Activated CD4-positive, alpha-beta T cell treated with anti-CD3 and anti-CD28 coated beads for 36 hours (primary cell): ENCODE data around the gene MSANTD1. TPM values are rescaled to one million over a fixed set of nuclear protein-coding genes. Genes with fewer than 3 reads are reported as not detected.

Experiments used
- ATAC-seq: fragments of 200-7000 bp; cut with Tn5 transposase; one replicate; pipeline ENCODE4 v1.10.0; 2021; ENCODE audit warnings: mild to moderate bottlenecking, moderate library complexity
- CTCF ChIA-PET: fragments of 350-600 bp; sonication (Branson Sonifier 250); formaldehyde crosslinking; loops from one replicate; lab custom pipeline; 2021; ENCODE audit warnings: antibody characterized with exemption; lab: Charles Lee
- POLR2A ChIA-PET: fragments of 350-600 bp; sonication (Branson Sonifier 250); formaldehyde crosslinking; loops from one replicate; lab custom pipeline; 2021; ENCODE audit warnings: antibody characterized with exemption, inconsistent platforms; lab: Charles Lee
- DNase-seq: peaks from one replicate; pipeline ENCODE4 v3.0.0-alpha.2; 2020
- H3K27ac Mint-ChIP-seq: one replicate; pipeline ENCODE4 v1.8.0; 2021; ENCODE audit warnings: mixed read lengths
- H3K27me3 Mint-ChIP-seq: one replicate; pipeline ENCODE4 v1.8.0; 2021; ENCODE audit warnings: mixed read lengths
- H3K36me3 Mint-ChIP-seq: one replicate; pipeline ENCODE4 v1.8.0; 2021; ENCODE audit warnings: low read depth, mixed read lengths
- H3K4me1 Mint-ChIP-seq: one replicate; pipeline ENCODE4 v1.8.0; 2021; ENCODE audit warnings: mixed read lengths
- H3K4me3 Mint-ChIP-seq: one replicate; pipeline ENCODE4 v1.8.0; 2021; ENCODE audit warnings: mild to moderate bottlenecking, moderate library complexity, mixed read lengths
- H3K9me3 Mint-ChIP-seq: one replicate; pipeline ENCODE4 v1.8.0; 2021; ENCODE audit warnings: low read depth, mixed read lengths
- intact Hi-C, 2 experiments: fragments of 100-400 bp; cut with DNase I in 1 of 2; cut with micrococcal nuclease in 1 of 2; formaldehyde crosslinking; loops; one replicate each; pipeline versions ENCODE4 v1.14.2 to v1.15.1; 2022 to 2024; cut with DNase I, micrococcal nuclease
- total RNA-seq, 2 experiments: library from RNA; stranded (reverse); gene quantifications; one replicate each; pipeline ENCODE4 v1.2.3, GENCODE V29; 2021

MSANTD1 gene
- total RNA-seq, 2 experiments from 2014 or later: 0.46 to 0.69 TPM

- intact Hi-C loops: no loop called here
- Mint-ChIP-seq H3K4me3 (no peak overlapping the region), H3K4me1 (no peaks in the 10 kb centered on the region), H3K27ac (no peak overlapping the region), H3K9me3 (no peaks in the 10 kb centered on the region), H3K27me3 (no peaks in the 10 kb centered on the region), H3K36me3 (no peaks in the 10 kb centered on the region)
- ChIA-PET POLR2A (no interaction called here), CTCF (no interaction called here)
- no peak for DNase-seq
- no peak for ATAC-seq
Observed at GRCh38 chr4:3261411-3262207, 12.7 kb downstream of the MSANTD1 start.

- Mint-ChIP-seq H3K36me3 (no peaks in the 10 kb centered on the region), H3K27me3 (no peaks in the 10 kb centered on the region), H3K9me3 (no peaks in the 10 kb centered on the region), H3K27ac (no peak overlapping the region), H3K4me1 (no peaks in the 10 kb centered on the region), H3K4me3 (no peak overlapping the region)
- ATAC-seq (no peak), DNase-seq (no peak)
- ChIA-PET CTCF (no interaction called here), POLR2A (no interaction called here)
- intact Hi-C loops: no loop called here
Observed at GRCh38 chr4:3262208-3263052, 13.5 kb downstream of the MSANTD1 start.

- Mint-ChIP-seq H3K4me3 (no peak overlapping the region), H3K36me3 (no peaks in the 10 kb centered on the region), H3K9me3 (no peaks in the 10 kb centered on the region), H3K27ac (no peak overlapping the region), H3K27me3 (no peaks in the 10 kb centered on the region), H3K4me1 (no peaks in the 10 kb centered on the region)
- no peak for DNase-seq
- intact Hi-C loops: no loop called here
- ATAC-seq: no peak
- CTCF ChIA-PET: interaction anchor here (0.5 kb wide), 1 partner anchor 106 kb away, joined by 3 read pairs; no protein-coding TSS in a partner anchor
- POLR2A ChIA-PET: no interaction called here
Observed at GRCh38 chr4:3263053-3263875, 14.3 kb downstream of the MSANTD1 start.

- Mint-ChIP-seq H3K27ac (no peak overlapping the region), H3K27me3 (no peaks in the 10 kb centered on the region), H3K4me3 (no peak overlapping the region), H3K9me3 (no peaks in the 10 kb centered on the region), H3K36me3 (no peaks in the 10 kb centered on the region), H3K4me1 (no peaks in the 10 kb centered on the region)
- ChIA-PET POLR2A (no interaction called here), CTCF (interaction anchor here (0.5 kb wide), 1 partner anchor 105 kb away, joined by 3 read pairs; no protein-coding TSS in a partner anchor)
- intact Hi-C loops: no loop called here
- ATAC-seq (no peak), DNase-seq (no peak)
Observed at GRCh38 chr4:3263876-3264193, 14.9 kb downstream of the MSANTD1 start.

DNA sequence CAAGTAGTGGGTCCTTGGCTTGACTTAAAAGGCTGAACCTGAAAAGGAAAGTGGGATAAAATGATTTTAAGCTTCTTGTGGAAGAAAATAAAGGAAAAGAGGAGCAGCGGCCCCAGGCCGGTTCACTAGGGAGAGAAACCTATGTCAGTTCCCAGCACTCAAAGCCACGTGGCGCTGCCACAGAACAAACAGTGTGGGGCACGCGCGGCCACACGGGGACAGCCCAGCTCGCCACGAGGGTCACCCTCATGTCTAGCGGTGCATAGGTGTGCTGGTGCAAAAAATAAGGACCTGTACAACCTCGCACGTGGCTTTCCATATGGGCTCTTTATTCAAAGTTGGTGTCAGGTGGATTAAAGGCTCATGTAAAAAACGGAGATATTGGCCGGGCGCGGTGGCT lies 17.1 kb downstream of the MSANTD1 start:
- ATAC-seq: no peak
- POLR2A ChIA-PET: no interaction called here
- intact Hi-C loops: no loop called here
- DNase-seq: no peak
- H3K36me3 Mint-ChIP-seq: no peaks in the 10 kb centered on the region
- no peaks in the 10 kb centered on the region for H3K9me3 Mint-ChIP-seq
- no peaks in the 10 kb centered on the region for H3K4me1 Mint-ChIP-seq
- no peak overlapping the region for H3K4me3 Mint-ChIP-seq
- H3K27me3 Mint-ChIP-seq: no peaks in the 10 kb centered on the region
- CTCF ChIA-PET: no interaction called here
- no peak overlapping the region for H3K27ac Mint-ChIP-seq

DNA sequence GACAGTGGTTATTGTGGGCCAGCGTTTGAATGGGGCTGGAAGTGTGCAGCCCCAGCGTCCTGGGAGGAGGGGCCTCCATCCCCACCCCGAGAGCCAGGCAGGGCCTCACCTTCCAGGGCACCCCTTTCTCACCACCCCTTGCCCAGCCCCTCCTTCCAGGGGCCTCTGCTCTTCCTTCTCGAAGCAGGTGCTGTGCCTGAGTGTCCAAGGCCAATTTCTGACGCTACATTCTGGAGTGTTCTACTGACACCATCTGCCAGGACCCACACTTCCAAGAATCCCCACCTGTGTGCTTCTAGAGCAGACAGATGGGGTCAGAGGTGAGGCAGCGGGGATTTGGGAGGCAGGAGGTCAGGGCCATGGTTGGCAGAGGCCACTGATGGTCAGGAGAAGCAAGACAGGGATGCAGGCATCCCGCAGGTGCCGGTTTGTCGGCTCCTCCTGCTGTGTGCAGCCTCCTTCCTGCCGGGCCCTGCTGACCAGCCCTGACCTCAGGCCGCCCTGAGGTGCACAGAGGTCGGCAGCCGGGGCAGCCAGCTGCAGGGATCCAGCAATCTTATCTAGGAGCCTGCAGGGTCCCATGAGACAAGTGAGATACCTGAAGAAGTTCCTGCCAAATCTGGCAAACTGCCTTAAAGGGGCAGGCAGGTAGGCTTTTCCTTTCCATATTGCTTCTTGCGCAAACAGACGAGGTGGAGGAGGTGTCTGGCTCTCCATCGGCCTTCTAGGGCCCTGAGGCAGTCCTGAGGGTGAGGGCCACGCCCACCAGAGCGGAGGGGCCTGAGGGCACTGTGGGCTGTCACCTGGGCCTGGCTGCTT lies 18.8 kb downstream of the MSANTD1 start:
- CTCF ChIA-PET: no interaction called here
- POLR2A ChIA-PET: interaction anchor here (0.6 kb wide), 1 partner anchor 15 kb away, joined by 4 read pairs; no protein-coding TSS in a partner anchor
- intact Hi-C loops: no loop called here
- Mint-ChIP-seq H3K27me3 (no peaks in the 10 kb centered on the region), H3K9me3 (no peaks in the 10 kb centered on the region), H3K4me3 (no peak overlapping the region), H3K4me1 (no peaks in the 10 kb centered on the region), H3K27ac (no peak overlapping the region), H3K36me3 (no peaks in the 10 kb centered on the region)
- DNase-seq (no peak), ATAC-seq (no peak)

DNA sequence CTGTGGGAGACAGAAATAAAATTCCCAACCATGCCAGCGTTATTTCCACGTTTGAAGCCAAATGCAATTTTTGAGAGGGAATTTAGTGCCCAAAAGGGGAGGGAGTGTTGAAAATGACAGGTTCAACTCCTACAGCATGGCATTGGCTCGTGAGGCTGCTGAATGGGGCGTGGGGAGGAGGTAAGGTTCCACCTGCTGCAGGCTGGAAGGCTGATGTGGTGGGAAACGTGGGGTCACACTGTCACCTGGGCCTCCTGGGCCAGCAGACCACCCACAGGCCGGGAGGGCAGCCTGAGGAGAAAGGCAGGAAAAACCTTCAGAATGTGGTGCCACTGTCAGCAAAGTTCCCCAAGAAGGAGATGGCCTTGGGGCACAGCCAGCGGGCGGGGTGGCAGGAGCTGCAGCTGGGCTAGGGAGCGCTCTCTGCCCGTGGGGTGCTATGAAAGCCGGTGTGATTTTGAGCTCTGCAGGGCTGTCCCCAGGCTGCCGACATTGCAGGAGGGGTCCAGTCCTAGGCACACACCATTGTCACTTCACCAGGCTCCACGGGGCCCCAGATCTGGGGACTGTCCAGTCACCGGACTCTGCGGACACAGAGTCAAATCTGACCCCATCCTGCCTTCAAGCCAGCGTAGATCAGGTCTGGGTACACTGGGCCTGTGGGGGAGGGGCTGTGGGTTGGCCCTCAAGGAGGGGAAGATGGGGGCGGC lies 19.6 kb downstream of the MSANTD1 start:
- Mint-ChIP-seq H3K4me3 (no peak overlapping the region), H3K9me3 (peaks cover 2% of the 10 kb centered on the region), H3K27me3 (no peaks in the 10 kb centered on the region), H3K36me3 (no peaks in the 10 kb centered on the region), H3K27ac (no peak overlapping the region), H3K4me1 (no peaks in the 10 kb centered on the region)
- intact Hi-C loops: no loop called here
- POLR2A ChIA-PET: no interaction called here
- CTCF ChIA-PET: no interaction called here
- ATAC-seq (no peak), DNase-seq (no peak)

DNA sequence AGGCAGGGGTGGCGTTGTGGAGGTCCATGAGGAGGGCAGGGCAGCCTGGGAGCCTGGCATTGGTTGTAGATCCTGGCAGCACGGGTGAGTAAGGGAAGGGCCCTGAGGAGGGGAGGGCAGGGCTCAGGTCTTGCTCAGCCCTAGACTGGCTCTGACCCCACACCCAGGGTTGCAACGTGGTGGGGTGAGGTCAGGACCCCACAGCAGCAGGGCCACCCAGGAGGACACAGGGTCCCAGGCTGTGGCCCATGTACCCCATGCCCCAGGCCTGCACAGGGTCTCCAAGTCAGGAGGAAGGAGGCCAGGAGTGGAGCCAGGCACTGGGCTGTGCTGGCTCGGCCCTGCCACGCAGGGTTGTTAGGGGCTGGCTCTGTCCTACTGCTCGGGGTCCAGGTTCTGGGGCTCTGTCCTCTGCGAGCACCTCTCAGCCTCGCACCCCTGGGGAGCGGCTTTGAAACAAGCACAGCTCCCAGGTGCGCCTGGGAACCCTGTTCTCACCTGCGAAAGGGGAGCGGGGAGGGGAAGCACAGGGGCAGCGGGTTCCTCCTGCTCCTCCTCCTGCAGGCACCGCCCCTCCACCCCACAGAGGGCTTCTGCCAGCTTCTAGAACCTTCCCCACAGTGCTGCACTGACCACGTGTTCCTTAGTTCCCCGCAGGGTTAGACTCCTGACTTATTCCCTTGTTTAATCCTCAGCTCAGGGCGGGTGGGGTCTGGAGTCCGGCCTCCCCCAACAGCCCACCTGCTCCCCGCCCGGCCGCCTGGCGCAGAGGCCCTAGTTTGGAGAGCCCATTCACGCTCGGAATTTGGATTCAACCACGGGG lies 20.4 kb downstream of the MSANTD1 start:
- peaks cover 2% of the 10 kb centered on the region for H3K9me3 Mint-ChIP-seq
- intact Hi-C loops: no loop called here
- CTCF ChIA-PET: no interaction called here
- no peaks in the 10 kb centered on the region for H3K36me3 Mint-ChIP-seq
- POLR2A ChIA-PET: no interaction called here
- no peaks in the 10 kb centered on the region for H3K4me1 Mint-ChIP-seq
- H3K4me3 Mint-ChIP-seq: no peak overlapping the region
- H3K27me3 Mint-ChIP-seq: no peaks in the 10 kb centered on the region
- ATAC-seq (no peak), DNase-seq (no peak)
- no peak overlapping the region for H3K27ac Mint-ChIP-seq

DNA sequence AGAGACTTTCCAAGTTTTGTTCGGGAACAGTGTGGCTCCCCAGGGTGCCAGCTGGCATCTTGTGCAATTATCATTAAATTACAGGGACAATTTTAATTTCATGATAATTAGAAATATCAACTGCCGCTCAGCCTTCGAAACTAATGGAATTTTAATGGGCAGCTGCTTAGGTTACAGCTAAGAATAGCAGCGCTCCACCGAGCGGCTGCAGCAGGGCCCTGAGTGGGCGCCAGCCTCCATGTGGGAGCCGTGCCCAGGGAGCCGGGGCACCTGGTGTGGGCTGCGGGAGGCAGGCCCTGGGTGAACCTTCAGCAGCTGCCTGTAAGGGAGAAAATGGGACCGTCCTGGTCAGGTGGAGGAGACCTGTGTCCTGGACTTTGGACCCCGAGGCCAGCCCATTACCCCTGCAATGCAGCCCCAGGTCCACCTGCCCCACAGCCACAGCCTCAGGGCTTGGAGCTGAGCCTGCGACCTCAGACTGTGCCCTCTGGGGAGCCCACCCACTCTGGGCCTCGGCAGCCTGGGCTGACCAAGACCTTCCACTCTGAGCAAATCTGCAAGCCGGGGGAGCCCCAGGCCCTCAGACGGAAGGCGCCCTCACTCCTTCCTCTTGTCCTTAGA lies 21.1 kb downstream of the MSANTD1 start:
- Mint-ChIP-seq H3K4me1 (no peaks in the 10 kb centered on the region), H3K27me3 (no peaks in the 10 kb centered on the region), H3K4me3 (no peak overlapping the region), H3K36me3 (no peaks in the 10 kb centered on the region), H3K27ac (no peak overlapping the region), H3K9me3 (peaks cover 2% of the 10 kb centered on the region)
- ATAC-seq: no peak
- POLR2A ChIA-PET: no interaction called here
- DNase-seq: no peak
- intact Hi-C loops: no loop called here
- CTCF ChIA-PET: no interaction called here

DNA sequence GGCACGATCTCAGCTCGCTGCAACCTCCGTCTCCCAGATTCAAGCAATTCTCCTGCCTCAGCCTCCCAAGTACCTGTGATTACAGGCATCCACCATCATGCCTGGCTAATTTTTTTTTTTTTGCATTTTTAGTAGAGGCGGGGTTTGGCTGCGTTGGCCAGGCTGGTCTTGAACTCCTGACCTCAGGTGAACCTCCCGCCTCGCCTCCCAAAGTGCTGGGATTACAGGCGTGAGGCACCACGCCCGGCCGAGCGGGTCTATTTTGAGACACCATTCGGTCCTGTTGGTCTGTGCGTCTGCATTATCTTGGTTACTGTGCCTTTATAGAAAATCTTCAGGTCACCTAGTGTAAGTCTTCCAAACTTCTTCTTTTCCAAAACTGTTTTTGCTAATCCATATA lies 22.2 kb downstream of the MSANTD1 start:
- Mint-ChIP-seq H3K9me3 (peaks cover 2% of the 10 kb centered on the region), H3K4me1 (no peaks in the 10 kb centered on the region), H3K4me3 (no peak overlapping the region), H3K36me3 (no peaks in the 10 kb centered on the region), H3K27ac (no peak overlapping the region), H3K27me3 (no peaks in the 10 kb centered on the region)
- intact Hi-C loops: no loop called here
- ChIA-PET POLR2A (no interaction called here), CTCF (no interaction called here)
- DNase-seq (no peak), ATAC-seq (no peak)
